ENCODE data around the gene TRAFD1. TPM values are rescaled to one million over a fixed set of nuclear protein-coding genes. Genes with fewer than 3 reads are reported as not detected.

TRAFD1 gene
- total and polyA plus RNA-seq, 9 of the 15 experiments (the other 6 are each of a cell fraction or from before 2014, with no cell fraction given): 41.3 to 85.5 (median 54.5) TPM

DNA sequence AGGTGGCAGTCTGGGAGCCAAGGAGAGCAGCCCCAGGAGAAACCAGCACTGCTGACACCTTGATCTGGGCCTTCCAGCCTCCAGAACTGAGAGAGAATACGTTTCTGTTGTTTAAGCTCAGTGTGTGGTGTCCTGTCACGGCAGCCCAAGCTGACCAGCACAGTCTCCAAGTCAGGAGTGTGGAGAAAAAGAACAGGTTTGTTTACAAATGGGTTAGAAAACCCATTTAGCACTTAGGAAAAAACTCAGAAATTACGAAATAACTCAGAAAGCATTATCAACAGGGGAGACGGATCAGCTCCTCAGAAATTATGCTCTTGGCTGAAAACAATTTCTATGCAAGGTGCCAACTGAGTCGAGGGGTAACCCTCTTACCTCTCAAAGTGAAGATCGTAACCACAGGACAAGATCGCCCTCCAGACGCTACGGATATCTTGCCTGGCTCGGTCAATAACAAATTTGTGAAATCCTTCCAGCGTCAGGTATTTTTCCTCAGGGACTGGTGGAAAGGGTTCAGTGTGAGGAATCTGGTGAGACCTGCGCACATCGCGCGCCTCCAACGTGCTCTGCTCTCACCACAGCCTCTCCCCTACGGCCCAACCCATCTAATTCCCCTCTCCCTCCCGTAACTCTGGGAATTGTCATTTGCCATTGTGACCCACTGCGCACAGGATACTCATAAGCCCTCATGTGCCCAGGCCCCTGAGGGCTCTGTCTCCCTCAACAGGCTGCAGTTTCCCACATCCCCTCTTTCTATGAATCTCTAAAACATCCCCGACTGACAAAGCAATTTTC, 50.2 kb downstream of the TRAFD1 start:
- Histone ChIP-seq H3K27me3 (ENCODE audit: control insufficient read depth in 2 of 2, insufficient read depth in 2 of 2, low read length in 2 of 2) (no peaks in the 10 kb centered on the region), H2AFZ (ENCODE audit: low read depth, low read length) (no peak overlapping the region), H3K27ac (ENCODE audit: extremely low read depth, low read depth, low read length) (no peak overlapping the region), H3K4me2 (ENCODE audit: insufficient read depth, low read length) (no peak overlapping the region), H4K20me1 (replicated peaks; ENCODE audit: control insufficient read depth, insufficient read depth, low read length) (no peaks in the 10 kb centered on the region), H3K9ac (ENCODE audit: insufficient read depth in 1 of 2, low read depth in 2 of 2, low read length in 2 of 2) (no peak overlapping the region), H3K9me3 (replicated peaks; ENCODE audit: control insufficient read depth, insufficient read depth, low read depth, low read length) (no peaks in the 10 kb centered on the region), H3K4me3 (no peak overlapping the region), H3K79me2 (ENCODE audit: control insufficient read depth, insufficient read depth, low read length) (no peaks in the 10 kb centered on the region), H3K36me3 (ENCODE audit: control insufficient read depth, insufficient read depth, low read length) (peaks cover 68% of the 10 kb centered on the region), H3K9me1 (ENCODE audit: control insufficient read depth, insufficient read depth, low read length) (no peaks in the 10 kb centered on the region), H3K4me1 (replicated peaks in 1 of 2; ENCODE audit: control insufficient read depth in 2 of 2, insufficient read depth in 2 of 2, low read length in 2 of 2) (peaks cover 0 to 4% of the 10 kb centered on the region in 2 experiments; a peak in 1 of 5 replicates)
- no TSS peak for BruUV-seq (replicated peaks)
- in situ Hi-C loops (cut with MboI) (no loop called here), intact Hi-C loops (cut with micrococcal nuclease) (no loop called here)
- FAIRE-seq (no peak), DNase-seq (ENCODE audit: extremely low read depth in 1 of 4, low spot score in 3 of 4) (no peak), ATAC-seq (no peak)
- ChIA-PET CTCF (ENCODE audit: low intra/inter-chr PET ratio) (no interaction called here), POLR2A (no interaction called here)
- WGBS (ENCODE audit: insufficient coverage, low coverage, missing lambda C conversion rate): 90% methylated on average over 16 of the region's 20 CpGs
- TF ChIP-seq JUND (IDR thresholded peaks at IDR 0.05; ENCODE audit: borderline replicate concordance, low read depth, low read length) (no peak), JUND (tag; IDR thresholded peaks at IDR 0.05; ENCODE audit: borderline replicate concordance, low read depth, low read length) (no peak), TEAD1 (CRISPR knock-in tag; IDR thresholded peaks at IDR 0.05) (no peak), MCM3 (IDR thresholded peaks at IDR 0.05) (no peak), NRF1 (conservative IDR thresholded peaks at IDR 0.05 in 1 of 2, IDR thresholded peaks at IDR 0.05 in 1 of 2) (no peak), YY1 (IDR thresholded peaks at IDR 0.05; ENCODE audit: borderline replicate concordance in 1 of 3, control insufficient read depth in 1 of 3, extremely low read depth in 1 of 3, insufficient read depth in 3 of 3, insufficient read length in 1 of 3, insufficient replicate concordance in 2 of 3, low read depth in 1 of 3, low read length in 2 of 3) (no peak)
- TF ChIP-seq, protein P1, sequence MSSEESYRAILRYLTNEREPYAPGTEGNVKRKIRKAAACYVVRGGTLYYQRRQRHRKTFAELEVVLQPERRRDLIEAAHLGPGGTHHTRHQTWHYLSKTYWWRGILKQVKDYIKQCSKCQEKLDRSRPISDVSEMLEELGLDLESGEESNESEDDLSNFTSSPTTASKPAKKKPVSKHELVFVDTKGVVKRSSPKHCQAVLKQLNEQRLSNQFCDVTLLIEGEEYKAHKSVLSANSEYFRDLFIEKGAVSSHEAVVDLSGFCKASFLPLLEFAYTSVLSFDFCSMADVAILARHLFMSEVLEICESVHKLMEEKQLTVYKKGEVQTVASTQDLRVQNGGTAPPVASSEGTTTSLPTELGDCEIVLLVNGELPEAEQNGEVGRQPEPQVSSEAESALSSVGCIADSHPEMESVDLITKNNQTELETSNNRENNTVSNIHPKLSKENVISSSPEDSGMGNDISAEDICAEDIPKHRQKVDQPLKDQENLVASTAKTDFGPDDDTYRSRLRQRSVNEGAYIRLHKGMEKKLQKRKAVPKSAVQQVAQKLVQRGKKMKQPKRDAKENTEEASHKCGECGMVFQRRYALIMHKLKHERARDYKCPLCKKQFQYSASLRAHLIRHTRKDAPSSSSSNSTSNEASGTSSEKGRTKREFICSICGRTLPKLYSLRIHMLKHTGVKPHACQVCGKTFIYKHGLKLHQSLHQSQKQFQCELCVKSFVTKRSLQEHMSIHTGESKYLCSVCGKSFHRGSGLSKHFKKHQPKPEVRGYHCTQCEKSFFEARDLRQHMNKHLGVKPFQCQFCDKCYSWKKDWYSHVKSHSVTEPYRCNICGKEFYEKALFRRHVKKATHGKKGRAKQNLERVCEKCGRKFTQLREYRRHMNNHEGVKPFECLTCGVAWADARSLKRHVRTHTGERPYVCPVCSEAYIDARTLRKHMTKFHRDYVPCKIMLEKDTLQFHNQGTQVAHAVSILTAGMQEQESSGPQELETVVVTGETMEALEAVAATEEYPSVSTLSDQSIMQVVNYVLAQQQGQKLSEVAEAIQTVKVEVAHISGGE (CRISPR knock-in tag; IDR thresholded peaks at IDR 0.05): no peak
